ENCODE results near the gene NUDT22.

Gene NUDT22

GRCh38 chr11:64224151-64224890 lies 1.8 kb upstream of the NUDT22 start:
- peak overlapping the region in 3 of 21 experiments; percentile 5 to 82 (median 42) for H3K27ac ChIP-seq
- no peak overlapping the region for H3K4me3 ChIP-seq

GRCh38 chr11:64224891-64225607 lies 1.0 kb upstream of the NUDT22 start:
- peak overlapping the region in 19 of 21 experiments; percentile 82 to 99 (median 93) for H3K27ac ChIP-seq
- peak overlapping the region; percentile 61 to 87 (median 74) for H3K4me3 ChIP-seq

- Histone ChIP-seq H3K27ac (peak overlapping the region; percentile 38 to 99 (median 93)), H3K4me3 (peak overlapping the region; percentile 61 to 87 (median 74))
These were observed 505 bp downstream of the NUDT22 start for GRCh38 chr11:64226507-64227051.

DNA sequence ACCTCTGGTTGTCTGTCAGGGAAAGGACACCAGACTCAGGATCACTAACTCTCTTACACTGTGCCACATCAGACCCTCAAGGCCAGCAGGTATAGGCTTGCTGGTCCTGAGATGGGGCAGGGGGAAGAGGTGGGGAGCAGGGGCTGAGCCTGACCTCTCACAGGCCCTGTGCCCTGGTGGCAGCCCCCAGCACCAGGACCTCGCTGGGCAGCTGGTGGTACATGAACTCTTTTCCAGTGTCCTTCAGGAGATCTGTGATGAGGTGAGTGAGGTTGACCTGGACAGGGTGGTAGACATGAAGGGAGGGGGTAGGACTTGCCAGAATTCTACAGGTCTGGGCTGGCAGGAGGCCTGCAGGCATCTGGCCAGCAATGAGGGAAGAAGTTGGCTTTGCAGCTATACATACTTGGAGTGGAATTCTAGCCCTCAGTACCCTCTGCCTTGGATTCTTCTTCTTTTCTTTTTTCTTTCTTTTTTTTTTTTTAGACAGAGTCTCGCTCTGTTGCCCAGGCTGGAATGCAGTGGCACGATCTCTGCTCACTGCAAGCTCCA lies 1.4 kb downstream of the NUDT22 start:
- peak overlapping the region; percentile 61 to 87 (median 74) for H3K4me3 ChIP-seq
- H3K27ac ChIP-seq = peak overlapping the region in 20 of 21 experiments; percentile 82 to 99 (median 93)

- peak overlapping the region in 13 of 21 experiments; percentile 77 to 93 (median 87) for H3K27ac ChIP-seq
- no peak overlapping the region for H3K4me3 ChIP-seq
These were observed 3.1 kb downstream of the NUDT22 start for GRCh38 chr11:64229090-64229743.

GRCh38 chr11:64229744-64230170 lies 3.7 kb downstream of the NUDT22 start:
- Histone ChIP-seq H3K4me3 (peak overlapping the region; percentile 48 to 76 (median 67)), H3K27ac (peak overlapping the region; percentile 2 to 93 (median 87))

DNA sequence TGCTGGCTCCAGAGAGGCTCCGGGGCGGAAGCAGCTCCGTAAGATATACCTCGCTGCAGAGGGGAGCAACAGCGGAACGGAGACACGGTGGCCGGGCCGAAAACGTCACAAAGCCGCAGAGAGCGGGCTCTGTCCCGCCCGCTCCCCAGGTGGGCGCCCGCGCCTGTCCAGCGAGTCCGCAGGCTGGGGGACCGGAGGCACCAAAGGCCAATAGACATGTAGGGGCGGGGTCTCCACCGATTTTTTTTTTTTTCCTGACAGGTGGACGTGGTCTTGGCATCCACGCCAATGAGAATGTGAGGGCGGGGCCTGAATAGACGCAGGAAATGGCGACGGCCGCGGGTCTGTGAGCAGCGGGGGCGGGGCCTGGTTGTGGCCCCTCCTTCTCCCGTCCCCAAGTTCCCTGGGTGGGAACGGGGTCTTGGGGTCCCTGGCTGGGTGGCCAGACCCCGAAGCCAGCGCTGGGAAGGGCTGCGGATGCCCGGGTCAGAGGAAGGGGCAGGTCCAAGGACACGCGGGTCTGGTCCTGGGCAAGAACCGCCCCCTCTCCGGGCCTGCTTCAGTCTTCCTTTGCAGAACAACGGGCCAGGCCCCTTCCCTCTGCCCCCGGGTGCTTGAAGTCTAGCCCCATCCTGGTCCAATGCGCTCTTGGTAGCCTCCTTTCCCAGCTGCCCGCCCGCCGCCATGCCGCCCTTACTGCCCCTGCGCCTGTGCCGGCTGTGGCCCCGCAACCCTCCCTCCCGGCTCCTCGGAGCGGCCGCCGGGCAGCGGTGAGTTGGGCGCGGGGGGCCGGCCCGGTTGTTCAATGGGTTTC lies 4.3 kb downstream of the NUDT22 start, which contains the start of gene DNAJC4:
Gene DNAJC4, plus strand, starts transcription at position 378 of the 814 bp plus-strand sequence. Its CDS starts 307 bp downstream, at position 685.
- peak within 1 kb of the TSS; percentile 48 to 76 (median 67) for H3K4me3 ChIP-seq
- H3K27ac ChIP-seq = peak within 1 kb of the TSS; percentile 76 to 93 (median 87)

DNA sequence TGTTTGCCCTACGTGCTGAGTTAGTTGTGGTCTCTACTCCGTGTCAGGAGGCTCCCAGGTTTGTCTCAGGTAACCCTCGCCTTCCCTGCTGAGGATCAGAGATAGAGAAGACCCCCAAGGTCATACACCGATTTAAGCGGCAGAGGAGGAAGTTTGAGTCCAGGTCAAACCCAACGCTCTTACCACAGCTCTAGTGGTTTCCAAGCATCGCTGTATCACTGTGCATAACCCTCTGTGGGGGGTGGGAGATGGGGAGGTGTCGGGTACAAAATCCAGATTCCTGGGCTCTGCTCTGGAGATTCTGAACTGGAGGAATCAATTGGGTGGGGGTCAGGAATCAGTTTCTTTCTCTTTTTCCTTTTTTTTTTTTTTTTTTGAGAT lies 4.9 kb downstream of the NUDT22 start:
- peak overlapping the region in 20 of 21 experiments; percentile 77 to 93 (median 87) for H3K27ac ChIP-seq

DNA sequence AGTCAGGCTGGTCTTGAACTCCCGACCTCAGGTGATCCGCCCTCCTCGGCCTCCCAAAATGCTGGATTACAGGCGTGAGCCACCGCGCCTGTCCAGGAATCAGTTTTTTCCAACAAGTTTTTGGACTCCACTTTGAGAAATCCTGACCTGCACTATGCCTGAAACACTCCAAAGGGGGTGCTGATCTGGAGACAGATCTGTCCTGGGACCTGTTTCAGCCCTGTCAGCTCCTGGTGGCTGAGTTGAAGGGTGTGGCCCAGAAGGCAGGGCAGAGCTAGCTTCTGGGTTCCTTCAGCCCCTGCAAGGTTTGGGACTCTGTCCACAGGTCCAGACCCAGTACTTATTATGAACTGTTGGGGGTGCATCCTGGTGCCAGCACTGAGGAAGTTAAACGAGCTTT lies 5.5 kb downstream of the NUDT22 start:
- Histone ChIP-seq H3K27ac (peak overlapping the region in 2 of 21 experiments; percentile 18 to 89), H3K4me3 (no peak overlapping the region)

More for the DNA sequence above, 4.9 kb downstream of the NUDT22 start:
- H3K4me3 ChIP-seq = peak overlapping the region; percentile 48 to 76 (median 67)

GRCh38 chr11:64232182-64232966 lies 6.3 kb downstream of the NUDT22 start:
- peak overlapping the region in 3 of 21 experiments; percentile 18 to 42 (median 27) for H3K27ac ChIP-seq
- no peak overlapping the region for H3K4me3 ChIP-seq

DNA sequence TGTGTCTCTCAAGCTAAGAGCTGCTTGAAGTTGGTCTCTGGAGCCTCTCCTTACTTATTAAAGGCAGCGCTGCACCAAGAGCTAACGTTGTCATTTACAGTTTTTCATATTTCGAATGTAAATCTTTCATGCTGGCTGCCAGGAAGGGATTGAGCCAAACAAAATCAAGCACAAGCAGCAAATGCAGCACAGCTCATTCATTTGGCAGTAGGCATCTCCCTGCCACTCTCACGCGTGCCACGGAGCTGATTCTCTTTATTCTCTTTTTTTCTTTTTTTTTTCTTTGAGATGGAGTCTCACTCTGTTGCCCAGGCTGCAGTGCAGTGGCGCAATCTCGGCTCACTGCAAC lies 6.9 kb downstream of the NUDT22 start:
- H3K4me3 ChIP-seq = no peak overlapping the region
- no peak overlapping the region for H3K27ac ChIP-seq

DNA sequence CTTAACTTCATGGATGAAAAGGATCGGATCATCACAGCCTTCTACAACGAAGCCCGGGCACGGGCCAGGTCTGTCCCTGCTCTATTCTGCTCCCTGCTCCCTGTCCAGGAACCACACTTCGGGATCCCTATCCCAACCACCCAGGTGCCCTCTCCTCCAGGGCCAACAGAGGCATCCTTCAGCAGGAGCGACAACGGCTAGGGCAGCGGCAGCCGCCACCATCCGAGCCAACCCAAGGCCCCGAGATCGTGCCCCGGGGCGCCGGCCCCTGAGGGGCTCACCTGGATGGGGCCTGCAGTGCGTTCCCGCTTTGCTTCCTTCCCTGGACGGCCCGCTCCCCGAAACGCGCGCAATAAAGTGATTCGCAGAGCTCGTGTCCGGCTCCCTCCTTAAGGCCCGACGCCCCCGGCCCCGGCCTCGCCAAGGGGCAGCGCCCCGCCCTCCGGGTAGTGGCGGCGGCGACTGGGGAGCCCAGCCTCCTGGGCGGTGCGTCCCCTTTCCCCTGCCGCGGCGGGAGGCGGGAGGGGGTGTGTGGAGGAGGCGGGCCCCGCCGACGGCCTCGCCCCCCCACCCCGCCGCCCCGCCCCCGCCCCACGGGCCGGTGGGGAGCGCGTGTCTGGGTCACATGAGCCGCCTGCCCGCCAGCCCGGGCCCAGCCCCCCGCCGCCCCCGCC lies 8.0 kb downstream of the NUDT22 start, which contains the start of gene VEGFB:
Gene VEGFB, plus strand, starts transcription at position 672 of the 674 bp plus-strand sequence. CDS start 250 bp downstream, outside the sequence.
- Histone ChIP-seq H3K27ac (peak within 1 kb of the TSS in 20 of 21 experiments; percentile 22 to 91 (median 82)), H3K4me3 (peak within 1 kb of the TSS; percentile 41 to 69 (median 58))

- Histone ChIP-seq H3K27ac (peak overlapping the region in 20 of 21 experiments; percentile 14 to 91 (median 82)), H3K4me3 (peak overlapping the region; percentile 41 to 69 (median 58))
These were observed 8.7 kb downstream of the NUDT22 start for GRCh38 chr11:64234647-64235379.

DNA sequence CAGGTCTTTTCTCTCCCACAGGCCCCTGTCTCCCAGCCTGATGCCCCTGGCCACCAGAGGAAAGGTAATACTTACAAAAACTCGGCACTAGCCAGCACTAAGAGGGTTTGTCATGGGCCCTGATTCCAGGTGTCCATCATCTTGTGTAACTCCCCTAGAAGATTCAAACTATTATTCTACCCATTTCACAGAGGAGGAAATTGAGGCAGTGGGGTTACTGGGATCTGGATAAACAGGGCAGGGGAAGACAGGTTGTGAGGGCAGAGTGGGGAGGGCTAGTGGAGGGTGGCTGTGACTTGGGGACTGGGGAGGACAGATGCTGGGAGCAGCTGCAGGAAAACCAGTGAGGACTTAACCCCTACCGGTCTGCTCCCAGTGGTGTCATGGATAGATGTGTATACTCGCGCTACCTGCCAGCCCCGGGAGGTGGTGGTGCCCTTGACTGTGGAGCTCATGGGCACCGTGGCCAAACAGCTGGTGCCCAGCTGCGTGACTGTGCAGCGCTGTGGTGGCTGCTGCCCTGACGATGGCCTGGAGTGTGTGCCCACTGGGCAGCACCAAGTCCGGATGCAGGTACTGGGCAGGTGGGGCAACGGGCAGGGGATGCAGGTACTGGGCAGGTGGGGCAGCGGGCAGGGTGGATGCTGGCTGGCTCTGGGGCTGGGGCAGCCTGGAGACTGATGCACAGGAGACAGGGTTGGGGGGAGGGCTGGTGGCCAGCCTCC lies 9.5 kb downstream of the NUDT22 start:
- Histone ChIP-seq H3K27ac (peak overlapping the region in 17 of 21 experiments; percentile 58 to 91 (median 83)), H3K4me3 (peak overlapping the region; percentile 41 to 69 (median 58))

- H3K27ac ChIP-seq = peak overlapping the region in 17 of 21 experiments; percentile 11 to 99 (median 70)
- H3K4me3 ChIP-seq = peak overlapping the region in 1 of 7 experiments; percentile 5
These were observed 11.4 kb downstream of the NUDT22 start for GRCh38 chr11:64237484-64237951.

All from skin epidermis (tissue), 12 donors.